MCF 10A (cell line): ENCODE data around the gene CDC14B. TPM values are rescaled to one million over a fixed set of nuclear protein-coding genes. Genes with fewer than 3 reads are reported as not detected.

Experiments
- BruUV-seq: library from RNA; stranded (reverse); fragments of 400-500 nt; replicated peaks from 2 replicates; lab custom pipeline; 2021; lab: Mats Ljungman, UMichigan
- CTCF ChIA-PET: fragments of 300-600 bp; sonication (Branson Sonifier 250); formaldehyde crosslinking; extraction: SDS; loops from one replicate; lab custom pipeline; 2021; ENCODE audit warnings: antibody characterized with exemption, inconsistent platforms; lab: Yijun Ruan, JAX
- POLR2A ChIA-PET: fragments of 300-600, 350-650 bp; sonication (Branson Sonifier 250); formaldehyde crosslinking; extraction: SDS; loops from one replicate; lab custom pipeline; 2020; ENCODE audit warnings: antibody characterized with exemption, inconsistent platforms; lab: Yijun Ruan, JAX
- DNase-seq: peaks from one replicate; pipeline ENCODE4 v3.0.0-alpha.2; 2018; ENCODE audit not compliant: unreplicated experiment
- H3K27ac Mint-ChIP-seq: one replicate; pipeline ENCODE4 v1.8.0; 2022; ENCODE audit warnings: mild to moderate bottlenecking, low read depth, mixed read lengths; ENCODE audit not compliant: unreplicated experiment
- H3K27me3 Mint-ChIP-seq: one replicate; pipeline ENCODE4 v1.8.0; 2022; ENCODE audit warnings: mixed read lengths; ENCODE audit not compliant: insufficient read depth, unreplicated experiment
- H3K36me3 Mint-ChIP-seq: one replicate; pipeline ENCODE4 v1.8.0; 2022; ENCODE audit warnings: mild to moderate bottlenecking, moderate library complexity, mixed read lengths; ENCODE audit not compliant: insufficient read depth, unreplicated experiment
- H3K4me1 Mint-ChIP-seq: one replicate; pipeline ENCODE4 v1.8.0; 2022; ENCODE audit warnings: mixed read lengths; ENCODE audit not compliant: insufficient read depth, unreplicated experiment
- H3K4me3 Mint-ChIP-seq: one replicate; pipeline ENCODE4 v1.8.0; 2022; ENCODE audit warnings: mild to moderate bottlenecking, moderate library complexity, mixed read lengths; ENCODE audit not compliant: unreplicated experiment
- H3K9me3 Mint-ChIP-seq: one replicate; pipeline ENCODE4 v1.8.0; 2022; ENCODE audit warnings: mixed read lengths; ENCODE audit not compliant: unreplicated experiment
- intact Hi-C: fragments of 100-400 bp; cut with micrococcal nuclease; formaldehyde crosslinking; loops from 2 replicates; pipeline ENCODE4 v1.14.1; 2022
- total RNA-seq: library from RNA; stranded (reverse); gene quantifications from 2 replicates; pipeline ENCODE4 v1.2.3, GENCODE V29; 2022
- TF ChIP-seq, protein P1 (sequence below): fragments of 200-600 bp; IDR thresholded peaks from one replicate; pipeline ENCODE4 v1.8.0; 2022; ENCODE audit warnings: antibody characterized with exemption, mild to moderate bottlenecking; ENCODE audit not compliant: unreplicated experiment

The CDC14B gene
- total RNA-seq, 1 experiment from 2014 or later = 7.0 TPM

- Mint-ChIP-seq H3K36me3 (peaks cover 6% of the 10 kb centered on the region), H3K9me3 (no peaks in the 10 kb centered on the region), H3K4me3 (no peak overlapping the region), H3K27ac (no peak overlapping the region), H3K27me3 (no peaks in the 10 kb centered on the region), H3K4me1 (peaks cover 5% of the 10 kb centered on the region)
- TF ChIP-seq, protein P1, sequence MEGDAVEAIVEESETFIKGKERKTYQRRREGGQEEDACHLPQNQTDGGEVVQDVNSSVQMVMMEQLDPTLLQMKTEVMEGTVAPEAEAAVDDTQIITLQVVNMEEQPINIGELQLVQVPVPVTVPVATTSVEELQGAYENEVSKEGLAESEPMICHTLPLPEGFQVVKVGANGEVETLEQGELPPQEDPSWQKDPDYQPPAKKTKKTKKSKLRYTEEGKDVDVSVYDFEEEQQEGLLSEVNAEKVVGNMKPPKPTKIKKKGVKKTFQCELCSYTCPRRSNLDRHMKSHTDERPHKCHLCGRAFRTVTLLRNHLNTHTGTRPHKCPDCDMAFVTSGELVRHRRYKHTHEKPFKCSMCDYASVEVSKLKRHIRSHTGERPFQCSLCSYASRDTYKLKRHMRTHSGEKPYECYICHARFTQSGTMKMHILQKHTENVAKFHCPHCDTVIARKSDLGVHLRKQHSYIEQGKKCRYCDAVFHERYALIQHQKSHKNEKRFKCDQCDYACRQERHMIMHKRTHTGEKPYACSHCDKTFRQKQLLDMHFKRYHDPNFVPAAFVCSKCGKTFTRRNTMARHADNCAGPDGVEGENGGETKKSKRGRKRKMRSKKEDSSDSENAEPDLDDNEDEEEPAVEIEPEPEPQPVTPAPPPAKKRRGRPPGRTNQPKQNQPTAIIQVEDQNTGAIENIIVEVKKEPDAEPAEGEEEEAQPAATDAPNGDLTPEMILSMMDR = no peak
- POLR2A ChIA-PET = interaction anchor here (1.2 kb wide), 1 partner anchor 27 kb away, joined by 3 read pairs; no protein-coding TSS in a partner anchor
- intact Hi-C loops = no loop called here
- no TSS peak for BruUV-seq
- DNase-seq = no peak
- CTCF ChIA-PET = no interaction called here
Observed at GRCh38 chr9:96476013-96476412, 143.6 kb downstream of the CDC14B start.

DNA sequence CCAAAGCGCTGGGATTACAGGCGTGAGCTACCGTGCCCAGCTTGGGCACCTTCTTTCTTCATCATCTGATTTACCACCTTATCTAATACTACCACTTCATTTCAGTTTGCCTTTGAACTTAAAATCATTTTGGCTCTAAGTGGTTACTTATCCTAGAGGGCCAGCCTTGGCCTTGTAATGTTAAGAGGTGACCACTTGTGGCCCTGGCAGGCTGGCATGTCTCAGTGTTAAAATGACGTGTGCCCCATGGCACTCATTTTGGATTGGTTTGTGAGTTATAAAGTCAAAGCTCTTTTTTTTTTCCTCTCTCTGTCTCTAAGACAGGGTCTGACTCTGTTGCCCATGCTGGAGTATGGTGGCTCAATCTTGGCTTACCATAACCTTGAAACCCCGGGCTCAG is 151.9 kb downstream of the CDC14B start:
- ChIA-PET POLR2A (no interaction called here), CTCF (interaction anchor here (1.1 kb wide), 1 partner anchor 15 kb away, joined by 4 read pairs; no protein-coding TSS in a partner anchor)
- Mint-ChIP-seq H3K4me1 (no peaks in the 10 kb centered on the region), H3K4me3 (no peak overlapping the region), H3K27me3 (no peaks in the 10 kb centered on the region), H3K27ac (no peak overlapping the region), H3K36me3 (peaks cover 10% of the 10 kb centered on the region), H3K9me3 (no peaks in the 10 kb centered on the region)
- intact Hi-C loops = no loop called here
- BruUV-seq = no TSS peak
- no peak for DNase-seq
- TF ChIP-seq, protein P1 = no peak

DNA sequence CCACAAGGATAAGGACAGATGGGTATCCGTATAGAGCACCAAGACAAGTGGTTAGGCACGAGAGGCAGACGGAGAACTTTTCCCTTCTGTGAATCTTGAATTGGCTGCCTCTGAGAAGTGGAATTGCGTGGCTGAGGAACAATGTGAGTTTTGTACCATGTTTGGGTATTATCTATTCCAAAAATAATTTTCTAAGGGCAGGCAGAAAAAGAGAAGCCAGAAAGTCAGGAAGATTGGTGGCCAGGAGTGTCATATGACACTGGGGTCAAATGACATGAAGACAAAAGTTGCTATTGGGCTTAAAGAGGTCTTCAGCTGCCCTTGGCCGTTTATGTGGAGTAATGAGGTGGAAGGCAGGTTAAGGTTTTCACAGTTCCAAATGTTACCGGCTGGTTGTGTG is 155.2 kb downstream of the CDC14B start:
- intact Hi-C loops = no loop called here
- no peaks in the 10 kb centered on the region for H3K4me1 Mint-ChIP-seq
- H3K27me3 Mint-ChIP-seq = no peaks in the 10 kb centered on the region
- POLR2A ChIA-PET = no interaction called here
- TF ChIP-seq, protein P1 = no peak
- peaks cover 10% of the 10 kb centered on the region for H3K36me3 Mint-ChIP-seq
- no peaks in the 10 kb centered on the region for H3K9me3 Mint-ChIP-seq
- DNase-seq = no peak
- CTCF ChIA-PET = no interaction called here
- no TSS peak for BruUV-seq
- no peak overlapping the region for H3K4me3 Mint-ChIP-seq
- H3K27ac Mint-ChIP-seq = no peak overlapping the region

DNA sequence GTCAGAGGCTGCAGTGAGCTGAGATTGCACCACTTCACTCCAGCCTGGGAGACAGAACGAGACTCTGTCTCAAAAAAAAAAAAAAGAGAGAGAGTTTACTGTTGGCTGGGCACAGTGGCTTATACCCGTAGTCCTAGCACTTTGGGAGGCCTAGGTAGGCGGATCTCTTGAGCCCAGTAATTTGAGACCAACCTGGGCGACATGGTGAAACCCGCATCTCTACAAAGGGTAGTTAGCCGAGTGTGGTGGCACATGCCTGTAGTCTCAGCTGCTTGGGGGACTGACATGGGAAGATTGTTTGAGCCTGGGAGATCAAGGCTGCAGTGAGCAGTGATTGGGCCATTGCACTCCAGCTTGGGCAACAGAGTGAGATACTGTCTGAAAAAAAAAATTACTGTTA is 157.1 kb downstream of the CDC14B start:
- DNase-seq = no peak
- Mint-ChIP-seq H3K4me1 (no peaks in the 10 kb centered on the region), H3K27me3 (no peaks in the 10 kb centered on the region), H3K4me3 (no peak overlapping the region), H3K9me3 (no peaks in the 10 kb centered on the region), H3K27ac (no peak overlapping the region), H3K36me3 (peaks cover 10% of the 10 kb centered on the region)
- no TSS peak for BruUV-seq
- TF ChIP-seq, protein P1 = no peak
- ChIA-PET POLR2A (no interaction called here), CTCF (no interaction called here)
- intact Hi-C loops = no loop called here
